GM18873 (cell line): ENCODE results near the gene SEMA6B.

Source experiments
- ATAC-seq: cut with Tn5 transposase; IDR thresholded peaks from one replicate; pipeline ENCODE4 v1.9.1; 2021; ENCODE audit warnings: mild to moderate bottlenecking, moderate library complexity, moderate number of reproducible peaks; ENCODE audit not compliant: unreplicated experiment, low FRiP score

The SEMA6B gene

GRCh38 chr19:4498694-4499093, 60.8 kb downstream of the SEMA6B start:
- ATAC-seq, result no peak

- no peak for ATAC-seq
Observed at GRCh38 chr19:4497770-4498389, 61.6 kb downstream of the SEMA6B start.

GRCh38 chr19:4496304-4496703, 63.2 kb downstream of the SEMA6B start:
- no peak for ATAC-seq

- no peak for ATAC-seq
Observed at GRCh38 chr19:4495471-4495870, 64.0 kb downstream of the SEMA6B start.

- no peak for ATAC-seq
Observed at GRCh38 chr19:4494691-4495064, 64.8 kb downstream of the SEMA6B start.

GRCh38 chr19:4493929-4494690, 65.4 kb downstream of the SEMA6B start:
- ATAC-seq, result no peak

GRCh38 chr19:4493104-4493928, 66.2 kb downstream of the SEMA6B start:
- ATAC-seq, result no peak
